Stimulated activated CD8-positive, alpha-beta memory T cell treated with anti-CD3 and anti-CD28 coated beads, Interleukin-12 subunit alpha, Interleukin-12 subunit beta, amount 100 ng/mL, for 1 hour (primary cell): ENCODE results near the gene MMP21.

ENCODE experiments used
- DNase-seq: peaks from one replicate; pipeline ENCODE4 v3.0.0-alpha.2; 2020; ENCODE audit warnings: low read depth

Gene MMP21

DNA sequence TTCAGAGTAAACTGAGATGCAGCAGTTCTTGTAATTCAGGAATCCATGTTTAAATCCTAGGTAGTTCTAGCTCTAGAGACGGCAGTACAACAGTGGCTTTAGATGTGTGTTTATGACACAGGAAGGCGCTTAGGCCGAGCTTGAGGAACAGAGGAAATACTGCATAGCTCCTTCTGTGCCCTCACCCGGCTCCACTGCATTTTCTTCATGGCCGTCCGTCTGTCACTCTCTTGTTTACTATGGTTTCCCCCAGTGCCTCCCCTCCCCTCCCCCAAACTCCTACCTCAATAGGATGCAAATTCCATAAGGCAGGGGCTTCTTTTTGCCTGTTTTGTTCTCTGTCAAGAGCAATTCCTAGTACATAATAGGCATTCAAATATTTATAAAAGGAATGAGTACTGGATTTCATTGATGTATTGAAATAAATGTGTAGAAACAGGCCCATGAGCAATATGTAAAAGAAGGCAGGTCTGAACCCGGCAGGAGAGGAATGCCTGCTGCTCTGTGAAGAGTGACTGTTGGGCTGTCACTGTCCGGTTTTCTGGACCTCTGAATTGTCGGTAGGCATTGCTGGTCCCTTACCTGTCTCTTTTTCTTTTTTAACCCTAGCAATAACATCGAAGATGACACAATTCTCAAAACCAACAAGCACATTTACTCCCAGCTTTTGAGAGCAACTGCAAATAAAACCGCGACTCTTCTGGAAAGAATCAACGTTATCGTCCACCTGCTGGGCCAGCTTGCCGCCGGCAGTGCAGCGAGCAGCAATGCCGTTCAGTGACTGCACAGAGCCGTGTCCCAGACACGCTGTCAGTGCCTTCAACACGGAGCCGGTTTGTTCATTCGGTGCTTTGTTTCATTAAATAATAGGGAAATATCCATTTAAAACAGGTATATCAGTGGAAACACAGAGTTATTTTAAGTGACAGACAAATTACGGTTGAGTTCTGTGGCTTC is 12.7 kb downstream of the MMP21 start:
- no peak for DNase-seq

GRCh38 chr10:125761961-125762360 is 13.7 kb downstream of the MMP21 start:
- DNase-seq = no peak

DNA sequence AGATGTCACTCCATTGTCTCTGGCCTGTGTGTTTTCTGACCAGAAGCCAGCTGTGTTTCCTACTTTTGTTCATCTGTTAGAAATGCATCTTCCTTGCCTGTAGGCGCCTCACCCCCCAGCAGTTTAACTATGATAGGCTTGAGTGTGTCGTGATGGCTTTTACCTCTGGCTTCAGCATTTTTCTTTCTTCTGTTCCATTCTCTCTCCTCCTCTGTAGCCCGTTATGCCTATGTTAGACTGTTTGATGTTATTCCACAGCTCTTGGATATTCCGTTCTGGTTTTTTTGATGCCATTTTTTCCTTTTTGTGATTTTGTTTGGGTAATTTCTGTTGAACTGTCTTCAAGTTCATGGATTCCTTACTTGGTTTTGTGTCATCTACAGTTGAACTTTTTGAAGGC is 17.9 kb downstream of the MMP21 start:
- DNase-seq = no peak

DNA sequence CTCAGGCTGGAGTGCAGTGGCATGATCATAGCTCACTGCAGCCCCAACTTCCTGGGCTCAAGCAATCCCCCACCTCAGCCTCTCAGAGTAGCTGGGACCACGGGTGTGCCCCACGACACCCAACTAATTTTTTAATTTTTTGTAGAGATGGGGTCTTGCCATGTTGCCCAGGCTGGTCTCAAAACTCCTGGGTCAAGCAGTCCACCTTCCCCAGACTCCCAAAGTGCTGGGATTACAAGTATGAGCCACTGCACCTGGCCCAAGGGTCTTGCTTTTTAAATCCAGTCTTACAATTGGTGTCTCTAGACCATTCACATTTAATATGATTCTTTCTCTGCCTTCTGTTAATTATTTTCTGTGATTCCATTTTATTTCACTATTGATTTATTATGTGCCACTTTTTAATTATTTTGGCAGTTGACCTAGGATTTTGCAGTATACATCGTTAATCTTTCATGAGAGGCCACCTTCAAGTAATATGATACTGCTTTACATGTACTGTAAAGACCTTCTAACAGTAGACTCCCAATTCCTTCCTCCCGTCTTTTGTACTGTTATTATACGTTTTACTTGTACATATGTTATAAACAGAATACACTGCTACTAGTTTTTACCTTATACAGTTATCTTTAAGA is 18.7 kb downstream of the MMP21 start:
- no peak for DNase-seq

GRCh38 chr10:125756196-125756595 is 19.4 kb downstream of the MMP21 start:
- DNase-seq = no peak

DNA sequence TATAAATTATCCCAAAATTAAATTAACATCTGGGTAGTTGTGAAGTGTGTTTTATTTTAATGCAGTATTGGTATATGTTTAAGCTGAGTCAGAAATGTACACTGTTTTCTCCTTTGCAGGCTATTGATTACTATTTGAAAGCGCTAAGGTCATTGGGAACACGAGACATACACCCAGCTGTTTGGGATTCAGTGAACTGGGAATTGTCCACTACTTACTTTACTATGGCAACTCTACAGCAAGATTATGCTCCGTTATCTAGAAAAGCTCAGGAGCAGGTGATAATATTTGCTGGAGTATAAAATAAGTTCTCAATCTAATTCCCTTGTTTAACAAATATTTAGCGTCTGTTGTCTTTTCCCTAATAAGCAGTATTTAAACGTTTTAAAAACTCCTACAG is 28.2 kb downstream of the MMP21 start:
- DNase-seq = no peak

- DNase-seq = no peak
Measured at GRCh38 chr10:125744909-125745308, 30.7 kb downstream of the MMP21 start.

- DNase-seq = no peak
Measured at GRCh38 chr10:125742465-125742864, 33.2 kb downstream of the MMP21 start.

DNA sequence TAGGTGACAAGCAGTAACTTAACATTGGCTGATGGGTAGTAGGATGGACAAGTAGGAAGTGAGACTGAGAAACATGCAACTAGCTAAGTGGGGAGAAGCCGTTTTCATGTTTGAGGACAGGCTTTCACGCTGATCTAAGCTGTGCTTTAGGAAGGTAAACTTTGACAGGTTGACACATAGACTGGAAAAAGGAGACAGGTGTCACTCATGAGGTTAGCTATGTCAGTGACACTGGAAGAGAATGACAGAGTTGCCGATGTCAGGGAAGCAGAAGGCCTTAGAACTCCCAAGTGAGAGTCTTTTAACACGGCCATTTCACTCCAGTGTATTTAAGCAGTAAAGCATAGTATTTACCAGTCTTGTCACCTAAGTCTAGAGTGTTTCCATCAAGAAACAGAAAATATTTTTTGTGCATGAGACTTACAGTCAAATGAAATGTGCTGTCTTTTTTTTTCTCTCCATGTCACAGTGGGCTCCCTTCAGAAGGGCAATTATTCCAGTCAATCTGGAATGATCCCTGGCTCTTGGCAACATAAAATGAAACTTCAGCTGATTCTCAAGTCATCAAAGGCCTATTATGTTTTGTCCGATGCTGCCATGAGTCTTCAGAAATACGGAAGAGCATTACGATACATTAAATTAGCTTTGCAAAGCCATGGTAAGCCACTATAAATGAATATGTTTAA is 35.5 kb downstream of the MMP21 start:
- DNase-seq = no peak

DNA sequence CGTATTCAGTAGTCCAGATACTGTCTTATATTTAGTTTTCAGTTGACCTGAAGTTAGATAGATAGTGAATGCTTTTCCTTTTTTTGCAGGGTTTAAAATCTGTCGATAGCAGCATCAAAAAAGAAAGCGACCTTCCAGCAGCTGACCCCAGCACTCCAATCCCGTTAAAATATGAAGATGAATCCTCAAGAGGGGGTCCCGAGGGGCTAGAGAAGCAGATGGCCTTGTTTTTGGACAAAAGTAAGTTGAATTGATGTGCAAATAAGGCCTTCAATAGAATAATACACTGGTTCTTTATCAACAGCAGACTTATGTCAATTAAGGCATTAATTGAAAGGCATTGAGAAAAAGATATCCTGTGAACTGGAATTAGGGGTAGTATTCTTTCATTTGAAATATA is 37.4 kb downstream of the MMP21 start:
- DNase-seq = no peak

DNA sequence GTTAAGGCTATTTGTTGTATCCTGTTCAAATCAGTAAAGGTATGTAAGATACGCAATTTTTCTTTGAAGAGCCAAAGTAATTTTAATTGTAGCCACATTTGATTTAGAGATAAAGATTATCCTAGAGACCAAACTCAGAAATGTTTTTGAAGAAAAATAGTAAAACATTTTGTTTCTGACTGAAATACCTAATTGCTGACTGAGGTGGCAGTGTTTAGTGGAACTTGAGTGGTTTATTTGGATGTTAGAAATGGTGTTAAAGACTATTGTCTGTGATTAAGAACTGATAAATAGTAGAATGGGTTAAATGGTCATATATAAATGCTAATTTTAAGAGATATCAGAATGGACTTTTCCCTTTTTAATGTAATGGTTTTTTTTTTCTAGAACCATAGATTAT is 40.8 kb downstream of the MMP21 start:
- DNase-seq = no peak

- no peak for DNase-seq
Measured at GRCh38 chr10:125734148-125734547, 41.5 kb downstream of the MMP21 start.

DNA sequence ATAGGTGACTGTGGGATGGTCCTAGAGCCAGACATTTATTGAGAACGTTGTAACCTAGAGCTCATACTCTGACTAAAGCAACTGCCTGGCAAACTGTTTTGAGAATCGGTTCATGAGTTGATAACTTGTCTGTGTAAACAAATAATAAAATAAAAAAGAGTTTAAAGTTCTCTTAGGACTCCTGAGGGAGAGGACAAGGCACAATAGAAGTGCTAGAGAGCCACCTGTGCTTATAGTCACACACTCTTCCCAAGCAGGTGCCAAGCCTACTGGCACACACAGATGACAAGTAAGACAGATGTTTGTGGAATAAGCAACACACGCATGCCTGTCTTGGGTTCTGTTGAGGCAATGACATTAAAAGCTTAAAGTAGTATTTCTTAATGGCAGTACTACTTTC is 48.2 kb downstream of the MMP21 start:
- no peak for DNase-seq

- DNase-seq = no peak
Measured at GRCh38 chr10:125726914-125727313, 48.7 kb downstream of the MMP21 start.

- no peak for DNase-seq
Measured at GRCh38 chr10:125722811-125723210, 52.8 kb downstream of the MMP21 start.

DNA sequence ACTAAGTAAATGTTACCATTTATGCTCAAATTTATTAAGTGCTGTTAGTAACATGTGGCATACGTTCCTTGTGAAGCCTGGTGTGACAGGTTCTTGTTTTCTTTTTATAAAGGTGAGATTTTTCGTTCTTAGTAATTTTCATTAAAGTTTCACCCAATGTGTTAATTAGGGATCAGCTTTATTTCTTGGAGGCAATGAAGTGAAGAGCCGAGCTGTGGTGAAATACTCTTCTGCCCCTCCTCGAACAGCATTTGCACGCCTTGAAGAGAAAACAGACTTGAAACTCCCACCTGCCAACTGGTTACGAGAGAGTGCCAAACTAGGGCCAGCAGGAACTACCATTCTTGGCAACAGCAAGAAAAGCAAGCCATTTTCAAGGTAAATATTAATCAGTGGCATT is 54.6 kb downstream of the MMP21 start:
- DNase-seq = no peak

- no peak for DNase-seq
Measured at GRCh38 chr10:125720002-125720382, 55.6 kb downstream of the MMP21 start.

GRCh38 chr10:125719173-125720001 is 56.2 kb downstream of the MMP21 start, which contains the start of gene EDRF1:
Gene EDRF1, plus strand, starts transcription at chr10:125719709. Its CDS starts 99 bp downstream, at chr10:125719808.
- peak; percentile 98 for DNase-seq
